GM23338 (cell line): ENCODE measurements around the gene ADGRD2. TPM values are rescaled to one million over a fixed set of nuclear protein-coding genes. Genes with fewer than 3 reads are reported as not detected.

Experiments
- ATAC-seq: fragments of 200-7000 bp; cut with Tn5 transposase; 3 replicates; pipeline ENCODE4 v1.9.1; 2020
- DNase-seq: peaks from one replicate; pipeline ENCODE4 v3.0.0-alpha.2; 2015; ENCODE audit warnings: low spot score
- H2AFZ ChIP-seq: fragments of 200-600 bp; sonication (generic); 2 replicates; pipeline ENCODE4 v1.8.0; 2016; ENCODE audit warnings: antibody characterized with exemption, mild to moderate bottlenecking, moderate library complexity
- H3F3A ChIP-seq: fragments of 200-600 bp; sonication (generic); replicated peaks from 2 replicates; pipeline ENCODE4 v1.8.0; 2017; ENCODE audit warnings: antibody characterized with exemption, mixed run types, low read depth
- H3K27ac ChIP-seq: fragments of 200-600 bp; sonication (generic); 2 replicates; pipeline ENCODE4 v1.6.1; 2016; ENCODE audit warnings: low read depth
- H3K27me3 ChIP-seq: fragments of 200-600 bp; sonication (generic); 2 replicates; pipeline ENCODE4 v1.8.0; 2016; ENCODE audit warnings: mild to moderate bottlenecking, mixed run types, moderate library complexity; ENCODE audit not compliant: insufficient read depth
- H3K36me3 ChIP-seq: fragments of 200-600 bp; sonication (generic); 2 replicates; pipeline ENCODE4 v1.8.0; 2016; ENCODE audit warnings: mild to moderate bottlenecking; ENCODE audit not compliant: insufficient read depth
- H3K4me1 ChIP-seq: fragments of 200-600 bp; sonication (generic); 2 replicates; pipeline ENCODE4 v1.8.0; 2016; ENCODE audit warnings: mild to moderate bottlenecking, moderate library complexity; ENCODE audit not compliant: insufficient read depth
- H3K4me2 ChIP-seq: fragments of 200-600 bp; sonication (generic); 2 replicates; pipeline ENCODE4 v1.7.1; 2017; ENCODE audit warnings: mixed run types
- H3K4me3 ChIP-seq: fragments of 200-600 bp; sonication (generic); 2 replicates; pipeline ENCODE4 v1.6.1; 2016; ENCODE audit warnings: mixed run types
- H3K79me2 ChIP-seq: fragments of 200-600 bp; sonication (generic); replicated peaks from 2 replicates; pipeline ENCODE4 v1.8.0; 2017; ENCODE audit warnings: mild to moderate bottlenecking; ENCODE audit not compliant: insufficient read depth
- H3K9me2 ChIP-seq: fragments of 200-600 bp; sonication (generic); 2 replicates; pipeline ENCODE4 v1.8.0; 2017; ENCODE audit not compliant: insufficient read depth
- H4K20me1 ChIP-seq: fragments of 200-600 bp; sonication (generic); replicated peaks from 2 replicates; pipeline ENCODE4 v1.8.0; 2017; ENCODE audit warnings: mild to moderate bottlenecking; ENCODE audit not compliant: insufficient read depth
- H3K27ac Mint-ChIP-seq: 2 replicates; pipeline ENCODE4 v1.8.0; 2020; ENCODE audit warnings: inconsistent platforms, mild to moderate bottlenecking, moderate library complexity, mixed read lengths
- H3K27me3 Mint-ChIP-seq: 3 replicates; pipeline ENCODE4 v1.8.0; 2022; ENCODE audit warnings: low read depth, mild to moderate bottlenecking, moderate library complexity, mixed read lengths, inconsistent platforms; ENCODE audit not compliant: insufficient read depth, poor library complexity
- H3K36me3 Mint-ChIP-seq: 3 replicates; pipeline ENCODE4 v1.8.0; 2021; ENCODE audit warnings: low read depth, mild to moderate bottlenecking, inconsistent platforms, moderate library complexity, mixed read lengths
- H3K4me1 Mint-ChIP-seq: 3 replicates; pipeline ENCODE4 v1.8.0; 2020; ENCODE audit warnings: mild to moderate bottlenecking, inconsistent platforms, mixed read lengths
- H3K4me3 Mint-ChIP-seq: 3 replicates; pipeline ENCODE4 v1.8.0; 2021; ENCODE audit warnings: moderate library complexity, mild to moderate bottlenecking, inconsistent platforms, mixed read lengths
- H3K9me3 Mint-ChIP-seq: 3 replicates; pipeline ENCODE4 v1.8.0; 2020; ENCODE audit warnings: moderate library complexity, mild to moderate bottlenecking, inconsistent platforms, mixed read lengths
- CREB1 ChIP-seq: fragments of 250-450 bp; sonication (Bioruptor Pico); IDR thresholded peaks from 2 replicates; pipeline ENCODE4 v1.5.0; 2020; ENCODE audit warnings: low read depth, mild to moderate bottlenecking, moderate library complexity
- CTCF ChIP-seq, 2 experiments: fragments of 200-600 bp in 1 of 2; sonication (generic) in 1 of 2; conservative IDR thresholded peaks; 2 replicates each; pipeline versions ENCODE4 v1.5.1 to v1.6.1; 2016 to 2017; ENCODE audit warnings: antibody characterized with exemption in 2 of 2, low read depth in 2 of 2, mild to moderate bottlenecking in 2 of 2, moderate library complexity in 1 of 2
- EZH2 ChIP-seq: fragments of 200-600 bp; sonication (generic); IDR thresholded peaks from one replicate; pipeline ENCODE4 v1.8.0; 2017; ENCODE audit warnings: antibody characterized with exemption, mild to moderate bottlenecking, low read depth; ENCODE audit not compliant: unreplicated experiment
- EZH2phosphoT487 ChIP-seq: fragments of 200-600 bp; sonication (generic); IDR thresholded peaks from one replicate; pipeline ENCODE4 v1.8.1; 2018; ENCODE audit warnings: antibody characterized with exemption; ENCODE audit not compliant: unreplicated experiment
- JUNB ChIP-seq: IDR thresholded peaks from one replicate; pipeline ENCODE4 v1.6.1; 2016; ENCODE audit warnings: antibody characterized with exemption; ENCODE audit not compliant: unreplicated experiment
- NANOG ChIP-seq: IDR thresholded peaks from 2 replicates; pipeline ENCODE4 v1.6.1; 2016; ENCODE audit warnings: antibody characterized with exemption, borderline replicate concordance
- POLR2AphosphoS5 ChIP-seq: IDR thresholded peaks from 2 replicates; pipeline ENCODE4 v1.6.1; 2016; ENCODE audit warnings: antibody characterized with exemption, low read depth
- REST ChIP-seq: IDR thresholded peaks from one replicate; pipeline ENCODE4 v1.6.1; 2018; ENCODE audit warnings: antibody characterized with exemption; ENCODE audit not compliant: unreplicated experiment
- STAT1 ChIP-seq: IDR thresholded peaks from one replicate; pipeline ENCODE4 v1.6.1; 2016; ENCODE audit warnings: antibody characterized with exemption; ENCODE audit not compliant: unreplicated experiment
- ZNF114 ChIP-seq: fragments of 250-450 bp; sonication (Bioruptor Pico); IDR thresholded peaks from 2 replicates; pipeline ENCODE4 v1.5.0; 2020; ENCODE audit warnings: mild to moderate bottlenecking, moderate library complexity
- ZNF462 ChIP-seq: fragments of 250-450 bp; sonication (Bioruptor Pico); IDR thresholded peaks from 2 replicates; pipeline ENCODE4 v1.5.0; 2020; ENCODE audit warnings: mild to moderate bottlenecking, moderate library complexity
- polyA plus RNA-seq: library from polyadenylated mRNA; unstranded; fragments of >200 nt; fragmentation: Nextera tagmentation; extraction: Ambion mirVana; gene quantifications from 2 replicates; pipeline ENCODE4 v1.2.1, GENCODE V29; 2016
- total RNA-seq: library from RNA; depleted of rRNA; stranded (reverse); fragments of >200 nt; shearing (Covaris generic); gene quantifications from 2 replicates; pipeline ENCODE4 v1.2.3, GENCODE V29; 2014
- TF ChIP-seq, protein P1 (sequence below): IDR thresholded peaks from 2 replicates; pipeline ENCODE4 v1.6.1; 2016; ENCODE audit warnings: antibody characterized with exemption

The ADGRD2 gene
- total and polyA plus RNA-seq, 2 experiments from 2014 or later: 0.45 to 0.78 TPM

DNA sequence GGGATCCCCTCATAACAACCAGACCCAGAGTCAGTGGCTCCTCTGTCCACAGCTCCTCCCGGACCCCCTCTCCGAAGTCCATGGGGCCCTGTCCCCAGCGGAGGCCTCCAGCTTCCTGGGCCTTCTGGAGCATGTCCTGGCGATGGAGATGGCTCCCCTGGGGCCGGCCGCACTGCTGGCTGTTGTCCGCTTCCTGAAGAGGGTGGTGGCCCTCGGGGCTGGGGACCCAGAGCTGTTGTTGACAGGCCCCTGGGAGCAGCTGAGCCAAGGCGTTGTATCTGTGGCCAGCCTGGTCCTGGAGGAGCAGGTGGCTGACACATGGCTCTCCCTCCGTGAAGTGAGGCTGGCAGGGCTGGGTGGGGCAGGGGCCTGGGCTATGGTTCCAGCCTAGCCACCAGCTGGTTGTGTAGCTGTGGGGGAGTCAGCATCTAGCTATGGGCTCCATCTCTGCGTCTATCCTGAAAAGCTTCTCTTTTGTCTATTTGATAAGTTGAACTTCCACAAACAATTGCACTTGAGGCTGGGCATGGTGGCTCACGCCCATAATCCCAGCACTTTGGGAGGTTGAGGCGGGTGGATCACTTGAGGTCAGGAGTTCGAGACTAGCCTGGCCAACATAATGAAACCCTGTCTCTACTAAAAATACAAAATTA is 4.7 kb downstream of the ADGRD2 start:
- TF ChIP-seq REST: no peak
- TF ChIP-seq CREB1 (CRISPR knock-in tag): no peak
- no peak for TF ChIP-seq STAT1
- no peak for TF ChIP-seq NANOG
- TF ChIP-seq EZH2phosphoT487: no peak
- no peak for TF ChIP-seq ZNF462 (CRISPR knock-in tag)
- TF ChIP-seq CTCF (conservative IDR thresholded peaks at IDR 0.05; ENCODE audit: low read depth in 2 of 2): no peak
- no peak for TF ChIP-seq ZNF114
- TF ChIP-seq JUNB: no peak
- no peak for TF ChIP-seq POLR2AphosphoS5
- no peak for TF ChIP-seq EZH2
- TF ChIP-seq, protein P1, sequence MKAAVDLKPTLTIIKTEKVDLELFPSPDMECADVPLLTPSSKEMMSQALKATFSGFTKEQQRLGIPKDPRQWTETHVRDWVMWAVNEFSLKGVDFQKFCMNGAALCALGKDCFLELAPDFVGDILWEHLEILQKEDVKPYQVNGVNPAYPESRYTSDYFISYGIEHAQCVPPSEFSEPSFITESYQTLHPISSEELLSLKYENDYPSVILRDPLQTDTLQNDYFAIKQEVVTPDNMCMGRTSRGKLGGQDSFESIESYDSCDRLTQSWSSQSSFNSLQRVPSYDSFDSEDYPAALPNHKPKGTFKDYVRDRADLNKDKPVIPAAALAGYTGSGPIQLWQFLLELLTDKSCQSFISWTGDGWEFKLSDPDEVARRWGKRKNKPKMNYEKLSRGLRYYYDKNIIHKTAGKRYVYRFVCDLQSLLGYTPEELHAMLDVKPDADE: no peak
- Mint-ChIP-seq H3K36me3 (no peaks in the 10 kb centered on the region), H3K4me3 (no peak overlapping the region), H3K27me3 (peaks cover 29% of the 10 kb centered on the region), H3K9me3 (no peaks in the 10 kb centered on the region; the same call in 2 of the 3 replicates), H3K4me1 (peaks cover 17% of the 10 kb centered on the region), H3K27ac (no peak overlapping the region)
- ATAC-seq (no peak), DNase-seq (no peak)
- Histone ChIP-seq H3K4me1 (0 out of 2 replicates have a peak, but pooled peaks cover 8% of the 10 kb centered on the region), H3K4me2 (no peak overlapping the region), H3K27me3 (peaks cover 27% of the 10 kb centered on the region), H3K36me3 (no peaks in the 10 kb centered on the region), H3K9me2 (no peaks in the 10 kb centered on the region), H4K20me1 (no peaks in the 10 kb centered on the region), H3K4me3 (no peak overlapping the region), H2AFZ (no peak overlapping the region), H3K27ac (no peak overlapping the region), H3F3A (0 out of 2 replicates have a peak, but pooled peaks cover 6% of the 10 kb centered on the region), H3K79me2 (no peaks in the 10 kb centered on the region)
